GM12891 (cell line): ENCODE results near the gene HLTF.

Source experiments
- POLR2A ChIP-seq: IDR thresholded peaks from 2 replicates; pipeline ENCODE4 v1.6.1; 2011; ENCODE audit warnings: low read depth, low read length, control low read depth
- POLR2AphosphoS5 ChIP-seq: IDR thresholded peaks from 2 replicates; pipeline ENCODE4 v1.6.1; 2011; ENCODE audit warnings: low read depth, low read length, control low read depth
- TAF1 ChIP-seq: IDR thresholded peaks from 2 replicates; pipeline ENCODE4 v1.6.1; 2011; ENCODE audit warnings: low read depth, low read length, control low read depth

- TF ChIP-seq TAF1 (no peak), POLR2A (no peak), POLR2AphosphoS5 (no peak)
Measured at GRCh38 chr3:149134575-149134974, 48.2 kb upstream of the HLTF start.
